ENCODE measurements around the gene RBFOX2. TPM values are rescaled to one million over a fixed set of nuclear protein-coding genes. Genes with fewer than 3 reads are reported as not detected.

The RBFOX2 gene
- total and polyA plus RNA-seq, 2 of the 13 experiments (the other 11 are each of a cell fraction or from before 2014, with no cell fraction given): 37.3 to 40.4 TPM

DNA sequence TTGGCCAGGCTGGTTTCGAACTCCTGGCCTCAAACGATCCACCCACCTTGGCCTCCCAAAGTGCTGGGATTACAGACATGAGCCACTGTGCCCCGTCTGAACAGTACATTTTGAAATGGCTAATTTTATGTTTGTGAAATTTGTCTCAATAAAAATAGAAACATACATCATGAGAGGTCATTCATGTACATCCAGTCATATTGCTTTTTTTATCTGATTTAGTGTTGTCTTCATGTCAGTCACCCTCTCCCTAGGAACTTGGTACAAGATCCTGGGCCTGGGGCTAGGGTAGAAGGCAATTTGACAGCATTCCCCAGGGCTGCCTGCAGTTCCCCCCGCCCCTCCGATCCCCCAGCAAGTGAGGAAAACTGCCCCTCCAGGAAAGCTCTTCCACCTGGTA lies 46.6 kb upstream of the RBFOX2 start (continued):
- TF ChIP-seq FOXP4 (CRISPR knock-in tag; IDR thresholded peaks at IDR 0.05): no peak
- no peak for TF ChIP-seq CC2D1A (CRISPR knock-in tag; IDR thresholded peaks at IDR 0.05)
- no peak for TF ChIP-seq FIP1L1 (IDR thresholded peaks at IDR 0.05; ENCODE audit: borderline replicate concordance, insufficient read depth, low read depth, low read length)
- TF ChIP-seq ZBTB14 (CRISPR knock-in tag; IDR thresholded peaks at IDR 0.05): no peak

GRCh38 chr22:36073476-36073875 lies 44.9 kb upstream of the RBFOX2 start:
- TF ChIP-seq TOPORS (CRISPR knock-in tag; IDR thresholded peaks at IDR 0.05): no peak
- TF ChIP-seq ARID2 (CRISPR knock-in tag; IDR thresholded peaks at IDR 0.05; ENCODE audit: borderline replicate concordance): no peak
- no peak for TF ChIP-seq PRMT3 (CRISPR knock-in tag; IDR thresholded peaks at IDR 0.05; ENCODE audit: borderline replicate concordance, low read depth)
- TF ChIP-seq MAF1 (CRISPR knock-in tag; IDR thresholded peaks at IDR 0.05; ENCODE audit: borderline replicate concordance): no peak
- no peak for TF ChIP-seq KAT2B (IDR thresholded peaks at IDR 0.05; ENCODE audit: borderline replicate concordance, low read depth, low read length)
- no peak for TF ChIP-seq ZNF317 (CRISPR knock-in tag; IDR thresholded peaks at IDR 0.05)
- TF ChIP-seq HOXD1 (CRISPR knock-in tag; IDR thresholded peaks at IDR 0.05): no peak
- no peak for TF ChIP-seq SRY (CRISPR knock-in tag; IDR thresholded peaks at IDR 0.05)
- TF ChIP-seq ZNF816 (CRISPR knock-in tag; IDR thresholded peaks at IDR 0.05; ENCODE audit: borderline replicate concordance): no peak
- no peak for TF ChIP-seq SOX5 (CRISPR knock-in tag; IDR thresholded peaks at IDR 0.05; ENCODE audit: borderline replicate concordance)
- TF ChIP-seq MED13 (CRISPR knock-in tag; IDR thresholded peaks at IDR 0.05): no peak
- TF ChIP-seq ZNF33A (CRISPR knock-in tag; IDR thresholded peaks at IDR 0.05; ENCODE audit: borderline replicate concordance): no peak
- TF ChIP-seq ZNF296 (CRISPR knock-in tag; conservative IDR thresholded peaks at IDR 0.05): no peak
- no peak for TF ChIP-seq MBNL3 (CRISPR knock-in tag; conservative IDR thresholded peaks at IDR 0.05)
- TF ChIP-seq ZNF562 (CRISPR knock-in tag; IDR thresholded peaks at IDR 0.05; ENCODE audit: borderline replicate concordance): no peak
- no peak for TF ChIP-seq KLF6 (CRISPR knock-in tag; IDR thresholded peaks at IDR 0.05)
- TF ChIP-seq CHD4 (IDR thresholded peaks at IDR 0.05; ENCODE audit: borderline replicate concordance, low read length): no peak
- no peak for TF ChIP-seq SKI (IDR thresholded peaks at IDR 0.05; ENCODE audit: partially characterized antibody)
- intact Hi-C loops (cut with micrococcal nuclease; ENCODE audit: unreplicated experiment) (no loop called here), in situ Hi-C loops (cut with HindIII; ENCODE audit: extremely low pct_ligation_motif_present, low pct_unique_long_range_greater_than_20kb) (no loop called here)
- 38% methylated on average over 1 of the region's 1 CpG for WGBS (ENCODE audit: low lambda C conversion rate)
- ChIA-PET POLR2A (no interaction called here), CTCF (ENCODE audit: low intra/inter-chr PET ratio, low total read pairs) (no interaction called here)
- Histone ChIP-seq H3K79me2 (ENCODE audit: insufficient read depth, low read length) (no peaks in the 10 kb centered on the region), H3K9me3 (ENCODE audit: low read length) (no peaks in the 10 kb centered on the region), H3K4me1 (ENCODE audit: insufficient read depth, low read length) (no peaks in the 10 kb centered on the region), H3K4me2 (ENCODE audit: low read depth, low read length) (no peak overlapping the region), H3K4me3 (replicated peaks in 1 of 3; ENCODE audit: insufficient read depth in 1 of 3, low read depth in 2 of 3, low read length in 3 of 3) (no peak overlapping the region), H3K9ac (ENCODE audit: insufficient read depth, low read depth, low read length) (no peak overlapping the region), H4K20me1 (ENCODE audit: insufficient read depth, low read length) (no peaks in the 10 kb centered on the region), H2AFZ (ENCODE audit: low read length) (no peak overlapping the region), H3K36me3 (replicated peaks in 1 of 2; ENCODE audit: control insufficient read depth in 1 of 2, insufficient read depth in 2 of 2, low read length in 2 of 2) (no peaks in the 10 kb centered on the region), H3K27me3 (ENCODE audit: control insufficient read depth in 1 of 2, insufficient read depth in 2 of 2, low read length in 2 of 2) (peaks cover 0 to 7% of the 10 kb centered on the region in 2 experiments; a peak in 2 of 5 replicates), H3K27ac (ENCODE audit: extremely low read length, insufficient read depth, low read length) (no peak overlapping the region)
- BruUV-seq (replicated peaks): no TSS peak
- no peak for ATAC-seq
- no peak for FAIRE-seq
- DNase-seq (ENCODE audit: low spot score): no peak
